H9 (cell line): ENCODE results near the gene HDAC2. TPM values are rescaled to one million over a fixed set of nuclear protein-coding genes. Genes with fewer than 3 reads are reported as not detected.

Source experiments
- DNase-seq: peaks from one replicate; pipeline ENCODE4 v3.0.0-alpha.2; 2017
- H2AFZ ChIP-seq: one replicate; pipeline ENCODE4 v1.6.1; 2013; ENCODE audit warnings: mild to moderate bottlenecking, low read length, control low read depth, moderate library complexity
- H2AK5ac ChIP-seq: 2 replicates; pipeline ENCODE4 v1.6.1; 2013; ENCODE audit warnings: low read length, control low read depth, mixed read lengths; ENCODE audit not compliant: insufficient read length
- H2BK120ac ChIP-seq: one replicate; pipeline ENCODE4 v1.6.1; 2013; ENCODE audit warnings: low read depth, mild to moderate bottlenecking, low read length, control low read depth, inconsistent platforms; ENCODE audit not compliant: poor library complexity, severe bottlenecking
- H2BK12ac ChIP-seq: 2 replicates; pipeline ENCODE4 v1.6.1; 2013; ENCODE audit warnings: low read length, control low read depth, mixed read lengths, low read depth; ENCODE audit not compliant: insufficient read length
- H2BK15ac ChIP-seq: 2 replicates; pipeline ENCODE4 v1.6.1; 2013; ENCODE audit warnings: low read depth, low read length, control low read depth
- H2BK20ac ChIP-seq: one replicate; pipeline ENCODE4 v1.6.1; 2013; ENCODE audit warnings: low read depth, mild to moderate bottlenecking, low read length, control low read depth, inconsistent platforms; ENCODE audit not compliant: poor library complexity, severe bottlenecking
- H2BK5ac ChIP-seq: 2 replicates; pipeline ENCODE4 v1.6.1; 2013; ENCODE audit warnings: low read length, control low read depth, mixed read lengths; ENCODE audit not compliant: insufficient read length
- H3K14ac ChIP-seq: 2 replicates; pipeline ENCODE4 v1.6.1; 2013; ENCODE audit warnings: low read length, control low read depth; ENCODE audit not compliant: insufficient read depth
- H3K18ac ChIP-seq: 2 replicates; pipeline ENCODE4 v1.6.1; 2013; ENCODE audit warnings: low read depth, mild to moderate bottlenecking, mixed read lengths, low read length, control low read depth; ENCODE audit not compliant: insufficient read length
- H3K23ac ChIP-seq: 2 replicates; pipeline ENCODE4 v1.6.1; 2013; ENCODE audit warnings: low read length, control low read depth, mixed read lengths, low read depth; ENCODE audit not compliant: insufficient read length
- H3K23me2 ChIP-seq: 2 replicates; pipeline ENCODE4 v1.6.1; 2013; ENCODE audit warnings: low read depth, mild to moderate bottlenecking, mixed read lengths, low read length, control low read depth; ENCODE audit not compliant: insufficient read length, poor library complexity, severe bottlenecking
- H3K27ac ChIP-seq: 2 replicates; pipeline ENCODE4 v1.5.1; 2013; ENCODE audit warnings: low read length, control low read depth, mixed read lengths, low read depth; ENCODE audit not compliant: insufficient read length
- H3K27me3 ChIP-seq: 2 replicates; pipeline ENCODE4 v1.6.1; 2013; ENCODE audit warnings: low read length, control low read depth, inconsistent platforms; ENCODE audit not compliant: insufficient read depth
- H3K4ac ChIP-seq: 2 replicates; pipeline ENCODE4 v1.6.1; 2013; ENCODE audit warnings: low read depth, mild to moderate bottlenecking, control low read depth, inconsistent platforms, low read length, moderate library complexity
- H3K4me1 ChIP-seq: 2 replicates; pipeline ENCODE4 v1.6.1; 2013; ENCODE audit warnings: low read length, control low read depth, inconsistent platforms; ENCODE audit not compliant: insufficient read depth
- H3K4me2 ChIP-seq: 2 replicates; pipeline ENCODE4 v1.6.1; 2013; ENCODE audit warnings: low read length, control low read depth, mixed read lengths; ENCODE audit not compliant: insufficient read length, insufficient read depth
- H3K56ac ChIP-seq: 2 replicates; pipeline ENCODE4 v1.6.1; 2013; ENCODE audit warnings: low read depth, mild to moderate bottlenecking, mixed read lengths, low read length, control low read depth; ENCODE audit not compliant: insufficient read length
- H3K79me1 ChIP-seq: 2 replicates; pipeline ENCODE4 v1.6.1; 2013; ENCODE audit warnings: low read depth, mild to moderate bottlenecking, moderate library complexity, low read length, control low read depth, inconsistent platforms; ENCODE audit not compliant: insufficient read depth, poor library complexity, severe bottlenecking
- H3K79me2 ChIP-seq: 2 replicates; pipeline ENCODE4 v1.6.1; 2013; ENCODE audit warnings: low read length, control low read depth, inconsistent platforms; ENCODE audit not compliant: insufficient read depth
- H3K9ac ChIP-seq: 2 replicates; pipeline ENCODE4 v1.6.1; 2013; ENCODE audit warnings: low read length, control low read depth, mixed read lengths; ENCODE audit not compliant: insufficient read length; ENCODE audit errors: extremely low read depth
- H3K9me3 ChIP-seq: one replicate; pipeline ENCODE4 v1.6.1; 2013; ENCODE audit warnings: low read depth, low read length, inconsistent platforms; ENCODE audit not compliant: control insufficient read depth
- H3T11ph ChIP-seq: one replicate; pipeline ENCODE4 v1.6.1; 2013; ENCODE audit warnings: mild to moderate bottlenecking, low read length, control low read depth, inconsistent platforms
- H4K20me1 ChIP-seq: one replicate; pipeline ENCODE4 v1.6.1; 2013; ENCODE audit not compliant: control insufficient read depth, insufficient read length, insufficient read depth
- H4K5ac ChIP-seq: 2 replicates; pipeline ENCODE4 v1.6.1; 2013; ENCODE audit warnings: low read depth, mild to moderate bottlenecking, mixed read lengths, low read length, control low read depth; ENCODE audit not compliant: insufficient read length
- H4K8ac ChIP-seq: replicated peaks from 2 replicates; pipeline ENCODE4 v1.6.1; 2013; ENCODE audit warnings: low read length, control low read depth, mixed read lengths, low read depth; ENCODE audit not compliant: insufficient read length
- H4K91ac ChIP-seq: 2 replicates; pipeline ENCODE4 v1.6.1; 2013; ENCODE audit warnings: low read depth, mild to moderate bottlenecking, moderate library complexity, mixed read lengths, low read length, control low read depth; ENCODE audit not compliant: insufficient read length
- H3K27ac Mint-ChIP-seq, 3 experiments: 2 replicates in 2 of 3; 3 replicates in 1 of 3; pipeline ENCODE4 v1.8.0; 2020 to 2021; ENCODE audit warnings: mixed read lengths in 3 of 3, mild to moderate bottlenecking in 1 of 3, moderate library complexity in 1 of 3
- H3K27me3 Mint-ChIP-seq: 2 replicates; pipeline ENCODE4 v1.8.0; 2021; ENCODE audit warnings: low read depth, mild to moderate bottlenecking, moderate library complexity, mixed read lengths
- H3K36me3 Mint-ChIP-seq, 3 experiments: 2 replicates in 2 of 3; 3 replicates in 1 of 3; pipeline ENCODE4 v1.8.0; 2020 to 2021; ENCODE audit warnings: low read depth in 3 of 3, mixed read lengths in 3 of 3; ENCODE audit not compliant: insufficient read depth in 1 of 3
- H3K4me1 Mint-ChIP-seq, 2 experiments: 2 replicates each; pipeline ENCODE4 v1.8.0; 2020; ENCODE audit warnings: mixed read lengths in 2 of 2
- H3K4me3 Mint-ChIP-seq, 2 experiments: 2 replicates in 1 of 2; 3 replicates in 1 of 2; pipeline ENCODE4 v1.8.0; 2020 to 2021; ENCODE audit warnings: mild to moderate bottlenecking in 2 of 2, mixed read lengths in 2 of 2, moderate library complexity in 1 of 2
- H3K9me3 Mint-ChIP-seq, 2 experiments: 2 replicates in 1 of 2; 3 replicates in 1 of 2; pipeline ENCODE4 v1.8.0; 2020; ENCODE audit warnings: mild to moderate bottlenecking in 2 of 2, mixed read lengths in 2 of 2, moderate library complexity in 1 of 2
- WGBS: extraction: QIAGEN DNeasy Blood & Tissue Kit; methylation state at CpG from one replicate; pipeline ENCODE4 v1.1.7; 2013; ENCODE audit warnings: missing lambda C conversion rate, low lambda C conversion rate, mixed read lengths; ENCODE audit not compliant: insufficient read length; ENCODE audit errors: extremely low coverage; 5-methylcytosine and 5-hydroxymethylcytosine counted together
- total RNA-seq: library from RNA; stranded (reverse); gene quantifications from 2 replicates; pipeline ENCODE4 v1.2.1, GENCODE V29; 2021
- TF ChIP-seq, protein P1 (sequence below): fragments of 200-600 bp; sonication (generic); conservative IDR thresholded peaks from 3 replicates; pipeline ENCODE4 v1.8.0; 2021; ENCODE audit warnings: antibody characterized with exemption, mild to moderate bottlenecking

Gene HDAC2
- total RNA-seq, 1 experiment from 2014 or later = 330 TPM

DNA sequence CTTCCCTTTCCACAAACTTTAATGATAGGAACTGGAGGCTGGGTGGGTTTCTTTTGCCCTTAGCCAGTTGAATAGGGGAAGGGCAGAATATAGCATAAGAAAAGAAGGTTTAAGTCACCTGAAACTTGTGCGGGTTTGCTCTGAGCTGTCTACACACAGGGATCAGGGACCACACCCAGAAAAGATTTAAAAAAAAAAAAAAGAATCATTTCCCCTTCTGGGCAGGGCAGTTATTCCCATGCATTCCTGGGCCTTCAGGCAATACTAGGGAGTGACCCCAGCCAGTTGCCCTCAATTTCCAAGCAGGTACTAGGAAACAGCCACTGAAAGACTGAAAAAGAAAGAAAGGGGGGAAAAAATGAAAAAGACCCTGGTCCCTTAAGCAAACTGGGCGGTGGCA is 39.6 kb upstream of the HDAC2 start:
- no peak overlapping the region for H4K5ac ChIP-seq
- no peak overlapping the region for H2AK5ac ChIP-seq
- H2BK5ac ChIP-seq = no peak overlapping the region
- H3K4ac ChIP-seq = no peak overlapping the region
- H3K18ac ChIP-seq = no peak overlapping the region
- H4K8ac ChIP-seq = no peak overlapping the region
- H3K9ac ChIP-seq = no peak overlapping the region
- no peak overlapping the region for H2AFZ ChIP-seq
- Mint-ChIP-seq H3K4me3 (no peak overlapping the region), H3K36me3 (peaks cover 0 to 5% (median 2%) of the 10 kb centered on the region in 3 experiments; a peak in 1 of 7 replicates), H3K9me3 (no peaks in the 10 kb centered on the region; a peak in 1 of 5 replicates), H3K27ac (peak overlapping the region in 2 of 3 experiments; percentile 74 to 87; a peak in 2 of 7 replicates), H3K4me1 (peaks cover 16 to 49% of the 10 kb centered on the region in 2 experiments), H3K27me3 (no peaks in the 10 kb centered on the region)
- no peak overlapping the region for H3K27ac ChIP-seq
- no peak overlapping the region for H3K56ac ChIP-seq
- no peak overlapping the region for H3K4me2 ChIP-seq
- H3K27me3 ChIP-seq = no peaks in the 10 kb centered on the region
- H3K9me3 ChIP-seq = no peaks in the 10 kb centered on the region
- H3K23me2 ChIP-seq = no peaks in the 10 kb centered on the region
- H2BK20ac ChIP-seq = no peak overlapping the region
- no peaks in the 10 kb centered on the region for H4K20me1 ChIP-seq
- no peak overlapping the region for H3K14ac ChIP-seq
- H2BK12ac ChIP-seq = no peak overlapping the region
- H4K91ac ChIP-seq = no peak overlapping the region
- no peak overlapping the region for H2BK15ac ChIP-seq
- H3T11ph ChIP-seq = no peak overlapping the region
- H2BK120ac ChIP-seq = no peak overlapping the region
- no peak for DNase-seq
- no CpG with 5 or more reads among the region's 2 CpGs for WGBS
- TF ChIP-seq, protein P1, sequence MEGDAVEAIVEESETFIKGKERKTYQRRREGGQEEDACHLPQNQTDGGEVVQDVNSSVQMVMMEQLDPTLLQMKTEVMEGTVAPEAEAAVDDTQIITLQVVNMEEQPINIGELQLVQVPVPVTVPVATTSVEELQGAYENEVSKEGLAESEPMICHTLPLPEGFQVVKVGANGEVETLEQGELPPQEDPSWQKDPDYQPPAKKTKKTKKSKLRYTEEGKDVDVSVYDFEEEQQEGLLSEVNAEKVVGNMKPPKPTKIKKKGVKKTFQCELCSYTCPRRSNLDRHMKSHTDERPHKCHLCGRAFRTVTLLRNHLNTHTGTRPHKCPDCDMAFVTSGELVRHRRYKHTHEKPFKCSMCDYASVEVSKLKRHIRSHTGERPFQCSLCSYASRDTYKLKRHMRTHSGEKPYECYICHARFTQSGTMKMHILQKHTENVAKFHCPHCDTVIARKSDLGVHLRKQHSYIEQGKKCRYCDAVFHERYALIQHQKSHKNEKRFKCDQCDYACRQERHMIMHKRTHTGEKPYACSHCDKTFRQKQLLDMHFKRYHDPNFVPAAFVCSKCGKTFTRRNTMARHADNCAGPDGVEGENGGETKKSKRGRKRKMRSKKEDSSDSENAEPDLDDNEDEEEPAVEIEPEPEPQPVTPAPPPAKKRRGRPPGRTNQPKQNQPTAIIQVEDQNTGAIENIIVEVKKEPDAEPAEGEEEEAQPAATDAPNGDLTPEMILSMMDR = no peak
- no peaks in the 10 kb centered on the region for H3K79me2 ChIP-seq
- no peaks in the 10 kb centered on the region for H3K79me1 ChIP-seq
- H3K23ac ChIP-seq = no peak overlapping the region
- peaks cover 18% of the 10 kb centered on the region; the same call in 1 of the 2 replicates for H3K4me1 ChIP-seq
